ENCODE measurements around the gene MAPK1IP1L. TPM values are rescaled to one million over a fixed set of nuclear protein-coding genes. Genes with fewer than 3 reads are reported as not detected.
A peak's percentile ranks its signal among the peaks of the same experiment; 100 is the strongest.
"Not testable (repeated sequence)": the region's sequence is repeated elsewhere in the genome, so short reads cannot be mapped to it uniquely, and the experiment has no call there.

MAPK1IP1L gene
- total RNA-seq, 2 experiments from 2014 or later, result 78.2 to 83.4 TPM

DNA sequence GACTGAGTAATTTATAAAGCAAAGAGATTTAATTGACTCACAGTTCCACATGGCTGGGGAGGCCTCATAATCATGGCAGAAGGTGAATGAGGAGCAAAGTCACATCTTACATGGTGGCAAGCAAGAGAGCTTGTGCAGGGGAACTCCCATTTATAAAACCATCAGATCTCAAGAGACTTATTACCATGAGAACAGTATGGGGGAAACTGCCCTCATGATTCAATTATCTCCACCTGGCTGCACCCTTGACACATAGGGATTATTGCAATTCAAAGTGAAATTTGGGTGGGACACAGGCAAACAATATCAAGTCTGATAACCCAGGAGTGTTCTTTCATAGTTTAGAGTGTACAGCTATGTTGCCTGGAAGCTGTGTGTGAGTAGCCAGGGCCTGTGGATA, 13.5 kb upstream of the MAPK1IP1L start:
- H3K36me3 Mint-ChIP-seq (ENCODE audit: low read depth), result peaks cover 33% of the 10 kb centered on the region
- H3K27ac Mint-ChIP-seq; intact Hi-C loops (cut with micrococcal nuclease); H3K9me3 Mint-ChIP-seq; H3K4me1 Mint-ChIP-seq (ENCODE audit: low read depth); H3K4me3 Mint-ChIP-seq; DNase-seq; H3K27me3 Mint-ChIP-seq (ENCODE audit: low read depth): not testable (repeated sequence)
- CTCF ChIA-PET, result interaction anchor here (0.9 to 2.1 kb wide), 3 partner anchors 10 to 13 kb away, joined by 4 to 7 read pairs (median 6); partner anchors contain the start of genes MAPK1IP1L and WDHD1

DNA sequence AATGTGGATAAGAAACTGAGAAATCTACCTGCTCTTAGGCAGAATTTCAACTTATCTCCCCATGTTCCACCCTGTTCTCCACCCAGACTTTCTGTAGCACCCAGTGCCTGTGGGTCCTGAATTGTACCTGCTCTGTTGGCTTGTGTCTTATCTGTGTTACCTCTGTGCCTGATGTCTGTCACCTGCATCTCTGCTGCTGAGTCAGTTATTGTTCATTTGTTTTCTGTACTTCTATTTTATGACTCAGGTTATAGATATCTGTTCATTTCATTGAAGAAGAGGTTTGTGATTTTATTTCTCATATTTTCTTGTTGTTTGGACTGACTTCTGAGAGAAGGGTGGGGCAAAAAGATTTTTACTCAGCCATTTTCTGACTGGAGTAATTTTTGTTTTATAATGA, 12.7 kb upstream of the MAPK1IP1L start:
- H3K4me1 Mint-ChIP-seq (ENCODE audit: low read depth), result peaks cover 4% of the 10 kb centered on the region
- no peak overlapping the region for H3K27ac Mint-ChIP-seq
- intact Hi-C loops (cut with micrococcal nuclease), result no loop called here
- DNase-seq, result no peak
- H3K4me3 Mint-ChIP-seq, result no peak overlapping the region
- H3K9me3 Mint-ChIP-seq, result no peaks in the 10 kb centered on the region
- H3K36me3 Mint-ChIP-seq (ENCODE audit: low read depth), result peaks cover 36% of the 10 kb centered on the region
- no peaks in the 10 kb centered on the region for H3K27me3 Mint-ChIP-seq (ENCODE audit: low read depth)
- CTCF ChIA-PET, result interaction anchor here (0.9 to 2.1 kb wide), 3 partner anchors 11 to 12 kb away, joined by 4 to 7 read pairs (median 6); partner anchors contain the start of genes MAPK1IP1L and WDHD1

DNA sequence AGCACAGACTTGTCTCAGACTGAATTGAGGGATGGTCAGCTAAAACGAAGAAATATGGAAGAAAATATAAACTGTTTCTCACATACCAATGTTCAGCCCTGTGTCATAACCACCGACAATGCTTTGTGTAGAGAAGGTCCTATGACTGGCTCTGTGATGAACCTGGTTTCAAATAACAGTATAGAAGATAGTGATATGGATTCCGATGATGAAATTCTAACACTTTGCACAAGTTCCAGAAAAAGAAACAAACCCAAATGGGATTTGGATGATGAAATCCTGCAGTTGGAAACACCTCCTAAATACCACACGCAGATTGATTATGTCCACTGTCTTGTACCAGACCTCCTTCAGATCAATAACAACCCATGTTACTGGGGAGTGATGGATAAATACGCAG, 7.9 kb upstream of the MAPK1IP1L start:
- no peak for DNase-seq
- Mint-ChIP-seq H3K4me1 (ENCODE audit: low read depth) (peaks cover 6% of the 10 kb centered on the region), H3K27ac (no peak overlapping the region), H3K36me3 (ENCODE audit: low read depth) (peaks cover 13% of the 10 kb centered on the region), H3K9me3 (no peaks in the 10 kb centered on the region), H3K4me3 (no peak overlapping the region), H3K27me3 (ENCODE audit: low read depth) (no peaks in the 10 kb centered on the region)
- CTCF ChIA-PET, result no interaction called here
- intact Hi-C loops (cut with micrococcal nuclease), result no loop called here

DNA sequence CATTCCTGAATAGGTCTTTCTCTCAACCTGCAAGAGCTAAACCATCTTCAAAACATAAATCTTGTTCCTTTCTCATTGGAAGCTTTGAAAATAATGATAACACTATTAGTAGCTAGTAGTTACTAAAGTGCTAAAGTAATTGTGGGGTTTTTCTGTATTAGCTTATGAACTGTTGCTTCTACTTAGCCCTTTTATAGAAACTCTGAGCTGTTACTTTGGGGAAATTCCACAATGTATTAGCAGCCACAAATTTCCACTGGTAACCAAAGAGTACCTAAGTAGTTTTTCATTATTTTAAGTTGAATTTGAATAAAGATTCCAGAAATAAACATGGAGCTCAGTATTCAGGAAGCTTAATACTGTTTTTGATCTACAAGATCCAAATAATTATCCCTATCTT, 6.4 kb upstream of the MAPK1IP1L start:
- H3K27ac Mint-ChIP-seq, result no peak overlapping the region
- CTCF ChIA-PET, result interaction anchor here (0.7 to 1.0 kb wide), 3 partner anchors 34 to 130 kb away, joined by 3 to 4 read pairs (median 3); no protein-coding TSS in a partner anchor
- H3K36me3 Mint-ChIP-seq (ENCODE audit: low read depth), result peaks cover 9% of the 10 kb centered on the region
- no peak for DNase-seq
- H3K4me3 Mint-ChIP-seq, result no peak overlapping the region
- no peaks in the 10 kb centered on the region for H3K9me3 Mint-ChIP-seq
- H3K27me3 Mint-ChIP-seq (ENCODE audit: low read depth), result no peaks in the 10 kb centered on the region
- intact Hi-C loops (cut with micrococcal nuclease), result no loop called here
- peaks cover 7% of the 10 kb centered on the region for H3K4me1 Mint-ChIP-seq (ENCODE audit: low read depth)

DNA sequence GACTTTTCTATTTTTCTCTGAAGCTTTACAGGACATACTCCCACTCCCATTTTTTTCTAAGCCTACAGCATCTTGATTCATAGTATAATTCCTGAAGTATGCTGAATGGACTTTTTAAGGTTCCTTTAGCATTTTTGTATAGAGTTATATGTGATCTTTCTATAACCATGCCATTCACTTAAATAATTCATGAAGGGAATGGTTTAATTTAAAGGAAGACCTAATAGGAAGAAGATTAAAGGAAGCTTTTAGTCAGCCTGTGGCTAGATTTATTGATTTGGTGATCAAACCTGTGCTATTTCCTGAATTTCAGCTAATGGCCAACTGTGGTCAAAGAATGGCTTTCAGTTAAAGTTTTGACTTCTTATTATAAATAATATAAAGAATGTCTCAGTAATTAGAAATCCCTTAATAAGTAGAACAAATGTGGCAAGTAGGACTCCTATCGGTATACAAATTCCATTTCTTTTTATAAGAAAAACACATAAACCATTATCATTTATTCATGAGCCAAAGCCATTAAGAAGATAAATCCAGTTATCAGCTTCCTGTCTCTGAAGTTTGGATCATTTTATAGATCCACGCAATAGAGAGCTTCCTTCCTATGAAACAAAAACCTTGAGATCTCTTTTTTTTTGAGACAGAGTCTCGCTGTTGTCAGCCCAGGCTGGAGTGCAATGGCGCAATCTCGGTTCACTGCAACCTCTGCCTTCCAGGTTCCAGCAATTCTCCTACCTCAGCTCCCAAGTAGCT, 4.0 kb upstream of the MAPK1IP1L start:
- H3K4me3 Mint-ChIP-seq, result no peak overlapping the region
- CTCF ChIA-PET, result interaction anchor here (0.6 to 1.1 kb wide), 3 partner anchors 17 to 330 kb away, joined by 4 to 5 read pairs (median 4); no protein-coding TSS in a partner anchor
- peaks cover 17% of the 10 kb centered on the region for H3K4me1 Mint-ChIP-seq (ENCODE audit: low read depth)
- no peak overlapping the region for H3K27ac Mint-ChIP-seq
- no peaks in the 10 kb centered on the region for H3K9me3 Mint-ChIP-seq
- DNase-seq, result no peak
- H3K36me3 Mint-ChIP-seq (ENCODE audit: low read depth), result peaks cover 13% of the 10 kb centered on the region
- no peaks in the 10 kb centered on the region for H3K27me3 Mint-ChIP-seq (ENCODE audit: low read depth)
- intact Hi-C loops (cut with micrococcal nuclease), result no loop called here

DNA sequence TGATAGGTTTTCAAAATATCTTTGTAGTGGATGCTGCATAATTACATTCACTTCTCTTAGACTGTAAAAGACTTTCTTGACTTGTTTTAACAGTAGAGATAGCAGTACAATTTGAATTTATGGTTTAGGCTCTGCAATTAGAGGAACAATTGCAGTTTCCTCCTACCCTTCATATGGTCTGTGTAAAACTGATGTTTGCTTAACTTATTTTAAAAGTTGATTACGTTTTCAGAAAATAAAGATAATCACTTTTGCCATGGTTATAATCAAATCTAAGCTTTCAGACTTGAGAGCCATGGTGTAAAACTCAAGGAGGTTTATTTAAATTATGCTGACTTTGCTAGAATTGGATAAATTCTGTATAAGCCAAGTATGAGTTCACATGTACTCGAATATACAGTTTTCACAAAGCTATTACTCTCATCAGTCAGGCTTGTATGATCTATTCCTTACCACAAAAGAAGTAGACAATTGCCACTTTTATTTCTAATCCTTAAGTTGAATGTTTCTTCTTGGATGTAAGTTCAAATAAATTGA, 2.5 kb upstream of the MAPK1IP1L start:
- DNase-seq, result no peak
- Mint-ChIP-seq H3K27me3 (ENCODE audit: low read depth) (no peaks in the 10 kb centered on the region), H3K4me3 (no peak overlapping the region), H3K27ac (no peak overlapping the region), H3K9me3 (no peaks in the 10 kb centered on the region), H3K36me3 (ENCODE audit: low read depth) (peaks cover 16% of the 10 kb centered on the region), H3K4me1 (ENCODE audit: low read depth) (peaks cover 32% of the 10 kb centered on the region)
- intact Hi-C loops (cut with micrococcal nuclease), result no loop called here
- CTCF ChIA-PET, result no interaction called here

DNA sequence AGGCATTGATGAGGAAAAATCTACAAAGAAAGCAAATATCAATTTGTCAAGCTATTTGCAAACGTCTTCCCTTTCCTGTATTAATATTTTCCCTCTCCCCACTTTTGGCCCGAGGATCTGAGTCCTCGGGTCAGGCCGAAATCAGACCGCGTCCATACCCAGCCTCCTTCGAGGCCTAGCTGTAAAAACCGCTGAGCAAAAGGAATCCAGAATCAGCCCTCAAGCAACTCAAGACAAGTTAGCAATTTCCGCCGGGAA, 353 bp upstream of the MAPK1IP1L start:
- Mint-ChIP-seq H3K9me3 (no peaks in the 10 kb centered on the region), H3K4me1 (ENCODE audit: low read depth) (peaks cover 37% of the 10 kb centered on the region), H3K4me3 (peak overlapping the region; percentile 86), H3K27ac (peak overlapping the region; percentile 95), H3K27me3 (ENCODE audit: low read depth) (no peaks in the 10 kb centered on the region), H3K36me3 (ENCODE audit: low read depth) (peaks cover 25% of the 10 kb centered on the region)
- intact Hi-C loops (cut with micrococcal nuclease), result loop anchor here (1.0 to 5.0 kb wide), 7 partner anchors 21 to 361 kb away; partner anchors contain the start of genes ATG14, DLGAP5, GCH1 and SOCS4
- no peak for DNase-seq
- CTCF ChIA-PET, result interaction anchor here (0.6 to 1.9 kb wide), 22 partner anchors 9 to 378 kb away, joined by 3 to 21 read pairs (median 4); partner anchors contain the start of genes SOCS4 and WDHD1

DNA sequence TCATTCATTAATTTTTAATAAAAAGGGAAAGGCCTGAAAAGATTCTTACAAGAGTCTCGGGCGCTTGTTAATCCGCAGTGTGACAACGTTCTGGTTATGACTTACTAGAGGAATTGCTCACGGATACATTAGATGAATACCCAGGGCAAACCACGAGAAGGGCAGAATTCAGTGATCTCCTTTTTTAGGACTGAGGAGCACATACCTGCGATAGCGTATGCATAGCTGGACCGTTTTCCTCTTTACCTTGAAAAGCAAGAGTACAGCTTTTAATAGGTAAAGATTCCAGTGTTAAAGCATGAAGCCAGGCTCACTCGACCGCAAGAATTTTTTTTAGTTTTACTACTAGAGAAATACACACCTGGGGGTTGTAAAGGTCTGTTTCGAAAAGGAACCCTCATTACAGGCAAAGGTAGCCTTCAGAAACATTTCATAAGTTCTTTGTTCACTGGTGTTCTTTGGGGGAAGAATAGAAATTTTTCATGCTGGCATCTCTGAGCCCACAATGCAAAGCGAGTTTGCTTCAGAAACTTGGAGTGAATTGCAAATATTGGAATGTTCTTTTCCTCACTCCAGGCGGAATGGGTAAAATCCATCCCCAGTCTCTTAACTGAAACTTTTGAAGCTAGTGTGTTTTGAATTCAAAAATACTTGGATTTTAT, 953 bp downstream of the MAPK1IP1L start:
- intact Hi-C loops (cut with micrococcal nuclease), result loop anchor here (1.0 to 5.0 kb wide), 4 partner anchors 46 to 360 kb away; partner anchors contain the start of genes ATG14 and FBXO34
- Mint-ChIP-seq H3K36me3 (ENCODE audit: low read depth) (peaks cover 25% of the 10 kb centered on the region), H3K27ac (peak overlapping the region; percentile 95), H3K9me3 (no peaks in the 10 kb centered on the region), H3K4me1 (ENCODE audit: low read depth) (peaks cover 44% of the 10 kb centered on the region), H3K27me3 (ENCODE audit: low read depth) (no peaks in the 10 kb centered on the region), H3K4me3 (peak overlapping the region; percentile 86)
- DNase-seq, result peak; percentile 55
- CTCF ChIA-PET, result interaction anchor here (0.8 to 1.9 kb wide), 12 partner anchors 8 to 322 kb away, joined by 3 to 21 read pairs (median 4); partner anchors contain the start of genes SOCS4 and WDHD1

DNA sequence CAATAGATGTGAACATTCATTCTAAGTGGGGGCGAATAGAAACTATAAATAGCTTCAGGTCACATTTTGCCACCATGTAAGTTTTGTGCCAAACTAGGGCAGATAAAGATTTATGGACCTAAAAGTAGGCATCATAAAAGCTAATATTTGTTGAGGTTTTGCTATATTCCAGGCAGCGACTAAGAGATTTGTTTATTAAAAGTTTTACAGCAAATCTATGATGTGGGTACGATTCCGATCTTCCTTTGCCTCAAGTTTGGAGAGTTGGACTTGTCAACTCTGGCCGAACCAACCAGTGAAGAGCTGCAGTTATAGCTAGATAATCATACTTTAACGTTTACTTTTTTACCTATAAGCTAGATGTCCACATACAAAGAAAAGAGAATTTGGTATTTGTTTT, 1.6 kb downstream of the MAPK1IP1L start:
- Mint-ChIP-seq H3K27ac (peak overlapping the region; percentile 95), H3K4me1 (ENCODE audit: low read depth) (peaks cover 45% of the 10 kb centered on the region), H3K27me3 (ENCODE audit: low read depth) (no peaks in the 10 kb centered on the region), H3K9me3 (no peaks in the 10 kb centered on the region), H3K36me3 (ENCODE audit: low read depth) (peaks cover 26% of the 10 kb centered on the region), H3K4me3 (peak overlapping the region; percentile 86)
- CTCF ChIA-PET, result interaction anchor here (0.6 to 1.2 kb wide), 5 partner anchors 13 to 106 kb away, joined by 3 to 4 read pairs (median 3); no protein-coding TSS in a partner anchor
- DNase-seq, result no peak
- intact Hi-C loops (cut with micrococcal nuclease), result loop anchor here (2.0 to 5.0 kb wide), 2 partner anchors 46 to 359 kb away; partner anchors contain the start of gene ATG14

DNA sequence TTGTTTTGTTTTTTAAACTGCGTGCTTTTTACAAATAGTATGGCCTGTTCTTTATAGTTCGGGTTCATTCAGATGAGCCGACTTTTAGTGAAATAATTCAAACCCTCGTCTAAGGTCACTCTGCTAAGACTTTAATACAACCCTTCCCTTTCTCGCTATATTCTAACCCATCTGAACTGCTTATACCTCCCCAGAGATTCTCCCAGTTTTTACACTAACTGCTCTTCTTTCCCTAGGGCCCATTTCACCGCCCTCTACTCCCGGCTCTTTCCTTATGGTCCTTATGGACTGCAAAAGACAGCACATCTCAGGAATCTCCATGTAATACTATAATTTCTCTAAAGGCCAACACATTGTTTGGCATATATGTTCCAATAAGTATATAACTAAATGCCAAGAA, 2.1 kb downstream of the MAPK1IP1L start:
- Mint-ChIP-seq H3K4me3 (peak overlapping the region; percentile 55), H3K27ac (peak overlapping the region; percentile 19), H3K27me3 (ENCODE audit: low read depth) (no peaks in the 10 kb centered on the region), H3K9me3 (no peaks in the 10 kb centered on the region), H3K4me1 (ENCODE audit: low read depth) (peaks cover 49% of the 10 kb centered on the region), H3K36me3 (ENCODE audit: low read depth) (peaks cover 31% of the 10 kb centered on the region)
- CTCF ChIA-PET, result interaction anchor here (0.6 to 1.2 kb wide), 4 partner anchors 14 to 35 kb away, joined by 3 to 4 read pairs (median 3); no protein-coding TSS in a partner anchor
- intact Hi-C loops (cut with micrococcal nuclease), result loop anchor here (2.0 to 5.0 kb wide), 2 partner anchors 45 to 359 kb away; partner anchors contain the start of gene ATG14
- DNase-seq, result no peak

DNA sequence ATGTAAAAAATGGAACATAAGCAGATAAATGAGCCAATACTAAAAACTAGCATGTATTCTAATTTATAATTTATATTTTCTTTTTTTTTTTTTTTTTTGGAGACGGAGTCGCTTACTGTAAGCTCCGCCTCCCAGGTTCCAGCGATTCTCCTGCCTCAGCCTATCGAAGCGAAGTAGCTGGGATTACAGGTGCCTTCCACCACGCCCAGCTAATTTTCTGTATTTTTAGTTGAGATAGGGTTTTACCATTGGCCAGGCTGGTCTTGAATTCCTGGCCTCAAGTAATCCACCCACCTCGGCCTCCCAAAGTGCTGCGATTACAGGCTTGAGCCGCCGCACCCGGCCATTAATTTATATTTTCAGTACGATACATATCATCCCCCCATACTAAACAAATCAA, 2.7 kb downstream of the MAPK1IP1L start:
- no peak overlapping the region for H3K27ac Mint-ChIP-seq
- no peaks in the 10 kb centered on the region for H3K27me3 Mint-ChIP-seq (ENCODE audit: low read depth)
- H3K4me1 Mint-ChIP-seq (ENCODE audit: low read depth), result peaks cover 47% of the 10 kb centered on the region
- no peaks in the 10 kb centered on the region for H3K9me3 Mint-ChIP-seq
- DNase-seq, result no peak
- peaks cover 31% of the 10 kb centered on the region for H3K36me3 Mint-ChIP-seq (ENCODE audit: low read depth)
- no peak overlapping the region for H3K4me3 Mint-ChIP-seq
- CTCF ChIA-PET, result interaction anchor here (1.1 kb wide), 1 partner anchor 18 kb away, joined by 3 read pairs; no protein-coding TSS in a partner anchor
- intact Hi-C loops (cut with micrococcal nuclease), result loop anchor here (5.0 kb wide), 1 partner anchor 358 kb away; the partner anchor contains the start of gene ATG14

DNA sequence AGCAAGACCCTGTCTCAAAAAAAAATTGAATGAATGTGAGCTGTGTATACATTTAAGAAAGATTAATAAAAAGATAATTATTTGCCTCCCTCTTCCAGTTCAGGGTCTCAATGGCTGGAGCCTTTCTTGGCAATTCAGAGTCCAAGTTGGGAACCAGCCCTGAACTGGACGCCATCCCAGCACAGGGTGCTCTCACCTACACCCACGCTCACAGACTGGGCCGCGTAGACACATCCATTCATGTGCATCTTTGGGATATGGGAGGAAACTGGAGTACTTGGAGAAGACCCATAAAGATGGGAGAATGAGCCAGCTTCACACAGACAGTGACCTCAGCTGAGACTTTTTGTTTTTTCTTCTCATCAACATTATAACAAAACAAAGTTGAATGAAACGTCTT, 6.5 kb downstream of the MAPK1IP1L start:
- Mint-ChIP-seq H3K27me3 (ENCODE audit: low read depth) (no peaks in the 10 kb centered on the region), H3K4me1 (ENCODE audit: low read depth) (peaks cover 47% of the 10 kb centered on the region), H3K36me3 (ENCODE audit: low read depth) (peaks cover 37% of the 10 kb centered on the region), H3K27ac (no peak overlapping the region), H3K9me3 (no peaks in the 10 kb centered on the region), H3K4me3 (no peak overlapping the region)
- DNase-seq, result no peak
- intact Hi-C loops (cut with micrococcal nuclease), result no loop called here
- CTCF ChIA-PET, result no interaction called here
